ENCODE measurements around the gene PRR7.

The PRR7 gene

DNA sequence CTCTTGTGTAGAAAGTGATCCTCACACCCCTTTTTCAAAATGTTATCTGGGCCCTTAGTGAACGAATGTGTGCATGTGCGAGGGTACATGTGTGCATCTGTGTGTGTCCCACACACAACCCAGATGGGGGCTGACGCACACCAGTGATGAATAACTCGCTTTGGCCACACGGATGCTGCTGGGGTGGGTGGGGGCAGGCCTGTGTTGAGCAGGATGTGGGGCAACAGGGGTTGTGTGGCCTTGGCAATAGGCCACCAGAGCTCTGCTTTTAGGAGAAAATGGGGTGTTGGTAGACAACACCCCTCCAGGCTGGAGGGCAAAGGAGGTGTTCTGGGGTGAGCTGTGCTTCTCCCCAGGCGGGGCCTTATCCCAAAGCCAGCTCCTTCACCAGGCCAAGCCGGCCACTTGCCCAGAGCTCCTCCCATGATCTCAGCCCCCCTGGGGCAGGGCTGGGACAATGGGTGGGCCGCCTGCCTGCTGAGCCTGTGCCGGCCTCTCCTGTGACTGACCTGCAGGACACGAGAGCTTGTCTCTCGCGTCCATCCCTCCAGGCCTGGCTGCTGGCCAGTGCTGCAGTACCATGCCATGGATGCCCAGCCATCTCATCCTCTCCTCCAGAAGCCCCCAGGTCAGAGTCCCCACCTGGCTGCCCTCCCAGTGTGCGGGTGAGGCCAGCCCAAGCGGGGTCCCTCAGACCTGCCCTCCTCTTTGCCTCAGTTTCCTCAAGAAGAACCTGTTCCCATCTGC, 25.2 kb downstream of the PRR7 start:
- H3K27ac ChIP-seq (ENCODE audit: insufficient read depth, low read depth, low read length, poor library complexity, severe bottlenecking): peak overlapping the region; percentile 95
- peak overlapping the region; percentile 95 for H3K4me3 ChIP-seq (ENCODE audit: insufficient read depth, low read depth, low read length)
- H3K36me3 ChIP-seq (ENCODE audit: control insufficient read depth, insufficient read depth, low read length): peaks cover 15% of the 10 kb centered on the region
- H3K4me1 ChIP-seq (ENCODE audit: control insufficient read depth, insufficient read depth, low read length): peaks cover 41% of the 10 kb centered on the region
- WGBS, 2 experiments: 51 to 53% methylated on average over 14 of the region's 14 CpGs
- H3K27me3 ChIP-seq (ENCODE audit: control insufficient read depth, insufficient read depth, low read length, poor library complexity, severe bottlenecking): no peaks in the 10 kb centered on the region
- no peaks in the 10 kb centered on the region for H3K9me3 ChIP-seq (ENCODE audit: control insufficient read depth, low read length)

DNA sequence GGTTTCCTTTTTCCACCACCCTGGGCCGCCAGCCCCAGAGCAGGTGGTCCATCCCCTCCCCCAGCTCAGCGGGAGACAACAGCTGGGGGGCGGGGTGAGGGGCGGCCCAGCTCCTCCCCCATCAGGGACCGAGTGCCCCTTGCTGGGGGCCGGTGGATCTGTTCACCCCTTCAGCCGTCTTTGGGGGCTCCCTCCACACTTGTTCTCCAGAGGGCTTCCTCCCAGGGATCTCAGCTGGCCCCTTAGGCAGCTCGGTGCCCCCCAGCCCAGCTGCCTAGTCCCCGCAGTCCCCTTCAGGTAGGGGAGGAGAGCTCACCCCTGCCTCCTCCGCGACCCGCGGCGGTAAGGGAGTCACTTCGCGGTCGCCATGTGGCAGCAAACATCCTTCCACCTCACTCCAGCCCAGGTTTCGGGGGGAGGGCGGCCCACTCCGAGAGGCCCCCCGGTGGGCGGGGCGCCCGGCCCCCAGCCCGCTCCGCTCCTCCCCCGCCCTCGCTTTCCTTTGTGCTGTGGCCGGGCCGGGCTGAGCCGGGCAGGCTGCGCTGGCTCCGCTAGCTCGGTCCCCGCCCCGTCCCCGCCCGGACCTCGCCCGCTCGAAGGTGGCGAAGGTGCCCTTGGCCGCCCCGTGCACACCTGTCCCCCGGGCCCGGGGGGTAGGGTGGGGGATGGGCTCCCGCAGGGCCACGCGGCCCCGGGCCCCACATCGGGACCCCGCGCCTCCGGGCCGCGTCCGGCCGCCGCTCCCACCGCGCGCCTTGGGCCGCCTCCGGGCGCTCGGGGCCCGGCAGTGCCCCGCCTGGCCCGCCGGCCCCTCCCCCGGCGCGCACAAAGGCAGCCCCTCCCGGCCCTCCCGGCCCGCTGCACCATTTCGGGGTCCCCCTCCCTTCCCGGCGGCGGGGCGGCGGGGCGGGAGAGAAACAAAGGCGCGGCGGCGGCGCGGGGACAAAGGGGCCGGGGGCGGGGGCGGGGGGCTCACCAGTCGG, 26.1 kb downstream of the PRR7 start:
- H3K27ac ChIP-seq (ENCODE audit: insufficient read depth, low read depth, low read length, poor library complexity, severe bottlenecking): peak overlapping the region; percentile 95
- H3K4me3 ChIP-seq (ENCODE audit: insufficient read depth, low read depth, low read length): peak overlapping the region; percentile 95
- H3K9me3 ChIP-seq (ENCODE audit: control insufficient read depth, low read length): no peaks in the 10 kb centered on the region
- H3K36me3 ChIP-seq (ENCODE audit: control insufficient read depth, insufficient read depth, low read length): peaks cover 6% of the 10 kb centered on the region
- WGBS, 2 experiments: 0% methylated on average over 93 of the region's 93 CpGs
- no peaks in the 10 kb centered on the region for H3K27me3 ChIP-seq (ENCODE audit: control insufficient read depth, insufficient read depth, low read length, poor library complexity, severe bottlenecking)
- H3K4me1 ChIP-seq (ENCODE audit: control insufficient read depth, insufficient read depth, low read length): peaks cover 41% of the 10 kb centered on the region

DNA sequence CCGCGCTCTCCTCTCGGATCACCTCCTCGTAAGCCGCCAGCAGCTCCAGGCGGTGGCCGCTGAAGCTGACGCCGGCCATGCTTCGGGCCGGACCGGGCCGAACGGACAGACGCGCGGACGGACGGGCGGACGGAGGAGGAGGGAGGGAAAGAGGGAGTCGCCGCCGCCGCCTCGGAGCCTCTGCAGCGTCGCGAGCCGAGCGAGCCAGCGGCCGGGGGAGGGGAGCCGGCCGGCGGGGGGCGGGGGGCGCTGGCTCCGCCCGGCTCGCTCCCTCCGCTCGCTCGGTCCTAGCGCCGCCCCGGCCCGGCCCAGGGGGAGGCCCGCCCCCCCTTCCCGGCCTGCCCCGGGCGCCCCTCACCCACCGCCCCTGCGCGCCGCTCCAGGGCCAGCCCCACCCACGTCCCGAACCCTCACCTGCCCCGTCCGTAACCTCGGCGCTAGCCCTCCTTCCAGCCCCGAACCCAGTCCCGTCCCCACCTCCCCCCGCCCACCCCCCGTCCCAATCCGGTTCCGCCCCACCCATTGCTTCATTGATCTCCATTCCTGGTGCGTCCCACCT, 26.9 kb downstream of the PRR7 start, which contains the start of gene DBN1:
Gene DBN1, minus strand, starts transcription at position 192 of the 559 bp plus-strand sequence. Its CDS starts 113 bp downstream, at position 79.
- Histone ChIP-seq H3K4me3 (ENCODE audit: insufficient read depth, low read depth, low read length) (peak within 1 kb of the TSS; percentile 95), H3K36me3 (ENCODE audit: control insufficient read depth, insufficient read depth, low read length) (no peaks in the 10 kb centered on the region), H3K9me3 (ENCODE audit: control insufficient read depth, low read length) (no peaks in the 10 kb centered on the region), H3K27me3 (ENCODE audit: control insufficient read depth, insufficient read depth, low read length, poor library complexity, severe bottlenecking) (no peaks in the 10 kb centered on the region), H3K4me1 (ENCODE audit: control insufficient read depth, insufficient read depth, low read length) (peaks cover 41% of the 10 kb centered on the region), H3K27ac (ENCODE audit: insufficient read depth, low read depth, low read length, poor library complexity, severe bottlenecking) (peak within 1 kb of the TSS; percentile 95)
- 0% methylated on average over 59 to 67 of the region's 69 CpGs for WGBS, 2 experiments

DNA sequence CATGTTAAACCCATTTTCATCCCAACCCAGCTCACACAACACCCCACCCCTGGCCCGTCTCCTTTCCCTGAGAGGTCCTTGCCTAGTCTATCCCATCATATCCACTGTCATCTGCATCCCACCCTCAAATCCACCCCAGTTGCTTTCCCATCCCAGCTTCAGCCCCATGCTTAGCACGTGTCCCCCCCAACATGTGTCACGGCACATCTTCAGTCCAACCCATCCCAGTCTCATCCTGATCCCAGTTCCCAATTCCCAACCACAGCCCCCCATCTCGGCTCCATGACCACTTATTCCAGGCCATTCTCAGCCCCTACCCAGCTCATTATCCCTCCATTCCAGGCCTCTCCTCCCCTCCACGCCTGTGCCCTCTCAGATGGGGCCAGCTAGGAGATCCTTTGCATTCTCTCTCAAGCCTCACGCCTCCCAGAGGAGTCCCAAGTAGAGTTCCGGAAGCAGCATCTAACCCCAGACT, 27.4 kb downstream of the PRR7 start:
- Histone ChIP-seq H3K27me3 (ENCODE audit: control insufficient read depth, insufficient read depth, low read length, poor library complexity, severe bottlenecking) (no peaks in the 10 kb centered on the region), H3K4me1 (ENCODE audit: control insufficient read depth, insufficient read depth, low read length) (peaks cover 41% of the 10 kb centered on the region), H3K27ac (ENCODE audit: insufficient read depth, low read depth, low read length, poor library complexity, severe bottlenecking) (no peak overlapping the region), H3K4me3 (ENCODE audit: insufficient read depth, low read depth, low read length) (no peak overlapping the region), H3K36me3 (ENCODE audit: control insufficient read depth, insufficient read depth, low read length) (no peaks in the 10 kb centered on the region), H3K9me3 (ENCODE audit: control insufficient read depth, low read length) (no peaks in the 10 kb centered on the region)
- WGBS, 2 experiments: 51 to 54% methylated on average over 7 of the region's 7 CpGs

DNA sequence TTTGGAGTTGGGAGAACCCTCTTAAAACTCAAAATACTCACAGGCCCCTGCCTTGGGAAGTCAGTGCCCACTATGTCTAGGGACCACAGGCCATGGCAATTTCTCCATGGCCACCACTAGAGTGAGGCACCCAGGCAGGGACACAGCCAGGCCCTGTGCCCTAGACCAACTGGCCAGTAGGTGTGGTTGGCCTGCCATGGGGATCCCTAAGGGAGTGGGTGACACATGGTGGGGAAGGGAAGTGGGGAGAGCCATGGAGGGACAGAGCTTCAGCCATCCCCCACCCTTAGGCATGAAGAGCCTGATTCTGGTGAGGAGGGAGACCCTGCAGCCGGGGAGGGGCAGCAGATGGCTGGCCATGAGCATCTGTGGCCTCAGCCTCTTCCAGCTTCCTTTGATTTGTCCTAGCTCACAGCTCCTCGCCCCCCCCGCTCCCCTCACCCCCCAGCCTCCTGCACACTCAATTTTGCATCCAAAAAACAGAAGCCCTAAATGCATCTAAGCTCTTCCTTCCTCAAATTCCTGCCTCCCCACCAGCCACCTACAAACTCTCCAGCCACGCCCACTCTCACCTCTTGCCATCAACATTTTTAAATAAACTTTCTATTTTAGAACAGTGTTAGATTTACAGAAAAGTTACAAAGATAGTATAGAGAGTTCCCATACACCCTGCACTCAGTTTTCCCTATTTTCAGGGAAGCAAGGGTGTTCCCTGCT, 28.4 kb downstream of the PRR7 start:
- Histone ChIP-seq H3K9me3 (ENCODE audit: control insufficient read depth, low read length) (no peaks in the 10 kb centered on the region), H3K27me3 (ENCODE audit: control insufficient read depth, insufficient read depth, low read length, poor library complexity, severe bottlenecking) (no peaks in the 10 kb centered on the region), H3K4me3 (ENCODE audit: insufficient read depth, low read depth, low read length) (no peak overlapping the region), H3K36me3 (ENCODE audit: control insufficient read depth, insufficient read depth, low read length) (no peaks in the 10 kb centered on the region), H3K27ac (ENCODE audit: insufficient read depth, low read depth, low read length, poor library complexity, severe bottlenecking) (no peak overlapping the region), H3K4me1 (ENCODE audit: control insufficient read depth, insufficient read depth, low read length) (peaks cover 33% of the 10 kb centered on the region)
- WGBS, 2 experiments: 57 to 66% methylated on average over 4 of the region's 4 CpGs

DNA sequence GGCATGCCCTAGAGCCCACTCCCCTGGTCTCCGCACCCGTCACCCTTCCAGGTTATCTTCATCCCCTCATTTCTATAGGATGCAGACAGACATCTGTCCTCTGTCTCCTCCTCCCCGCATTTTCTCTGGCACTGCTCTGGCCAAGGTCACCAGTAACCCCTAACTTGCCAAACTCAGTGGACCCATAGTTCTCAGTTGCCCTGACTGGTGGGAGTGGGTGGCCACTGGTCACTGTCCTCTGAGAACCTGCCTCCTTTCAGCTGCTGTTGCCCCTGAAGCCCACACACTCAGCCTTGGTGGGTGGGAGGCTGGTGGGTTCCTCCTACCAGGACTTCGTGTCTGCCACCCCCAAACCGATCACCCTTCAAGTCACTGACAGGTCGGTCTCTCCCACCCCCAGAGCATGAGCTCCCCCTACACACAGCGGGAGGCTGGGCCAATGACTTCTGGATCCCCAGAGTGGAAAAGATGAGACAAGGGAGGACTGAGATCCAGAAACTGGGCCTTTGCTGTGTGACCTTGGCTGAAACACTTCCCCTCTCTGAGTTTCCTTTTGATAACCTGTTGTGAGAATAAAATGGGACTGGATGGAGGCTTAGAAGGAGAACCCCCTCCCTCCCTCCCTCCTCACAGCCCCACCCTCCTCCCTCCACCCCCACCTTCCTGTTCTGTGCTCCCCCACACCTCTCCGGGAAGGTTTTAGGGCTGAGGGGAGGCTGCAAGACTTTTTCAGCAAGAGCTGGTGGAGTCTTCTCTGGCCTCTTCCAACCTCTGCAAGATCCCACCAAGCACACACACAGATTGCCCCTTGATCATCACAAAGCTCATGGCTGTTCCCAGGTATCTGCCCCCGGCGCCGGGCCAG, 29.2 kb downstream of the PRR7 start:
- Histone ChIP-seq H3K27ac (ENCODE audit: insufficient read depth, low read depth, low read length, poor library complexity, severe bottlenecking) (no peak overlapping the region), H3K4me1 (ENCODE audit: control insufficient read depth, insufficient read depth, low read length) (peaks cover 25% of the 10 kb centered on the region), H3K27me3 (ENCODE audit: control insufficient read depth, insufficient read depth, low read length, poor library complexity, severe bottlenecking) (no peaks in the 10 kb centered on the region), H3K4me3 (ENCODE audit: insufficient read depth, low read depth, low read length) (no peak overlapping the region), H3K36me3 (ENCODE audit: control insufficient read depth, insufficient read depth, low read length) (no peaks in the 10 kb centered on the region), H3K9me3 (ENCODE audit: control insufficient read depth, low read length) (no peaks in the 10 kb centered on the region)
- WGBS, 2 experiments: 77 to 80% methylated on average over 10 to 11 of the region's 11 CpGs

DNA sequence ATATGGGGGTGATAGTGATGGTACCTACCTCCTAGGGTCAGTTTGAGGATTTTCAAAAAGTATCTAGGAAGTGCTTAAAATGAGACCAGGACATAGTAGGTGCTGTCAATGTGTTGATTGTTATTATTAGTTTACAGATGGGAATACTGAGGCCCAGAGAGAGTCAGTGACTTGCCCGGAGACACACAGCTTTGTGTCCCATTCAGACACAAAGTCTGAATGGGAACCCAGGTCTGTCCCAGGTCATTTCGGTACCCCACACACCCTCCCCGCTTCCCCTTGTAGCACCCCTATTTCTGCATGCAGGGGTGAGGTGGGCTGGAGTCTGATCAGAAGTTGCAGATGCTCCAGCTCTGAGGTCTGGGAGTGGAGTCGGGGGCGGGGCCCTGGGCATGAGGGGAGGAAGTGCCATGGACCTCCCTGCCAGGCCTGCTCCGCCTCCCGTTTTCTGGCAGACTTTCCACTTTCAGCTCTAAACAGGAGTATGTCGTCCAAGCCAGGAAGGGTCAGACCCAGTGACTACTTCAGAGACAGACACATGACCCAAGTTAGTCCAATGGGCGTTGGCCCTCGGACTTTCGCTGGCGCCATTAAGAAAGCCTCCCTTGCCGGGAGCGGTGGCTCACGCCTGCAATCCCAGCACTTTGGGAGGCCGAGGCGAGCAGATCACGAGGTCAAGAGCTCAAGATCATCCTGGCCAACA, 30.1 kb downstream of the PRR7 start:
- Histone ChIP-seq H3K27me3 (ENCODE audit: control insufficient read depth, insufficient read depth, low read length, poor library complexity, severe bottlenecking) (no peaks in the 10 kb centered on the region), H3K27ac (ENCODE audit: insufficient read depth, low read depth, low read length, poor library complexity, severe bottlenecking) (no peak overlapping the region), H3K36me3 (ENCODE audit: control insufficient read depth, insufficient read depth, low read length) (no peaks in the 10 kb centered on the region), H3K4me3 (ENCODE audit: insufficient read depth, low read depth, low read length) (no peak overlapping the region), H3K9me3 (ENCODE audit: control insufficient read depth, low read length) (no peaks in the 10 kb centered on the region), H3K4me1 (ENCODE audit: control insufficient read depth, insufficient read depth, low read length) (peaks cover 17% of the 10 kb centered on the region)
- WGBS, 2 experiments: 85 to 91% methylated on average over 18 of the region's 18 CpGs

DNA sequence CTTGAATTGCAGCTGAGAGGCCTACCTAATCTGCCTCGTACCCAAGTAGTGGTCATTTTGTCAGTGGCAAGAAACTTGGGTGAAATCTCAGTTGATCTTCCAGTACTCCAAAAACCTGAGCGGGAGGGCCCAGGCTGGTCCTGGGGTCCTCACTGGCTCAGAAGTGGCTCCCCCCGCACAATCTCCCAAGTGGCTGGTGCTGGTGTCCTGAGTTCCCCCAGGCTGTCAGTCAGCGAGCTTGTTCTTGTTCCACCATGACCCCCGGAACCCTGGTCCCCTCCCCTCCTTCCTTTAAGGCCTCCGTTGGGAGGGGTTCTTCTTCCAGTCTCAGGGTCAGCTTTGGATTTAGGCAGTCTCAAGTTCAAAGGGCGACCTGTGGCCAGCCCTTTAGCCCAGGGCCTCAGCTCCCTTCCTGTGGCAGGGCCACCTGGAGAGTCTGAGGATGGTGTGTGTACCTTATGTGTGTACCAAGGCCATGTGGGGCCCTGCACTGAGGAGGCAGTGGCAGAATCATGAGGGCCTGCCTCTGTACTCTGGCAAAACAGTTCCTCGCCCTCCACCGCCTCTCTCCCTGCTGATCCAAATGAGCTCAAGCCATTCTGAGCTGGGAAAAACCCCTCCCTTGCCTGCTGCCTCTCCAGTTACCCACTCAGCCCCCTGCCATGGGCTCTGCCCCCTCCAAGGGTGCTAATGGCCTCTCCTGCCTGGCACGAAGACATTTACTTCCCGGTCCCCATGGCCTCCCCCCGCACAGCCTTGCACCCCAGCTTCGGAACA, 31.3 kb downstream of the PRR7 start:
- Histone ChIP-seq H3K27ac (ENCODE audit: insufficient read depth, low read depth, low read length, poor library complexity, severe bottlenecking) (no peak overlapping the region), H3K27me3 (ENCODE audit: control insufficient read depth, insufficient read depth, low read length, poor library complexity, severe bottlenecking) (no peaks in the 10 kb centered on the region), H3K4me3 (ENCODE audit: insufficient read depth, low read depth, low read length) (no peak overlapping the region), H3K9me3 (ENCODE audit: control insufficient read depth, low read length) (no peaks in the 10 kb centered on the region), H3K36me3 (ENCODE audit: control insufficient read depth, insufficient read depth, low read length) (no peaks in the 10 kb centered on the region), H3K4me1 (ENCODE audit: control insufficient read depth, insufficient read depth, low read length) (peaks cover 12% of the 10 kb centered on the region)
- 93 to 95% methylated on average over 13 of the region's 13 CpGs for WGBS, 2 experiments

Data from ectodermal cell (in vitro differentiated cells).